IMR-90 (cell line): ENCODE results near the gene ASXL1. TPM values are rescaled to one million over a fixed set of nuclear protein-coding genes. Genes with fewer than 3 reads are reported as not detected.

ENCODE experiments used
- ATAC-seq: fragments of 200-7000 bp; cut with Tn5 transposase; 2 replicates; pipeline ENCODE4 v1.9.1; 2020; ENCODE audit warnings: low read depth, mild to moderate bottlenecking, moderate library complexity
- BruUV-seq: library from RNA; stranded (reverse); fragments of 400-500 nt; replicated peaks from 2 replicates; lab custom pipeline; 2021; lab: Mats Ljungman, UMichigan
- CTCF ChIA-PET: fragments of 300-600 bp; formaldehyde crosslinking; extraction: SDS; loops from one replicate; lab custom pipeline; 2021; ENCODE audit warnings: antibody characterized with exemption; lab: Yijun Ruan, JAX
- POLR2A ChIA-PET: fragments of 300-600 bp; sonication (Branson Sonifier 250); formaldehyde crosslinking; loops from one replicate; lab custom pipeline; 2022; ENCODE audit warnings: antibody characterized with exemption; ENCODE audit not compliant: unreplicated experiment; lab: Charles Lee
- DNase-seq: peaks from one replicate; pipeline ENCODE4 v3.0.0; 2013
- H2AFZ ChIP-seq: replicated peaks from 2 replicates; pipeline ENCODE3; 2013; ENCODE audit warnings: low read length, mild to moderate bottlenecking; ENCODE audit not compliant: poor library complexity
- H2AK5ac ChIP-seq: 2 replicates; pipeline ENCODE4 v1.6.1; 2013; ENCODE audit warnings: low read depth, low read length, inconsistent platforms
- H2AK9ac ChIP-seq: replicated peaks from 2 replicates; pipeline ENCODE3; 2013; ENCODE audit warnings: mild to moderate bottlenecking, low read depth, low read length, moderate library complexity; ENCODE audit not compliant: poor library complexity
- H2BK120ac ChIP-seq: 2 replicates; pipeline ENCODE4 v1.6.1; 2013; ENCODE audit warnings: low read depth, low read length, inconsistent platforms
- H2BK15ac ChIP-seq: 3 replicates; pipeline ENCODE4 v1.6.1; 2013; ENCODE audit warnings: low read depth, low read length, inconsistent platforms
- H2BK20ac ChIP-seq: 2 replicates; pipeline ENCODE4 v1.6.1; 2013; ENCODE audit warnings: low read depth, mild to moderate bottlenecking, inconsistent platforms, low read length, moderate library complexity
- H2BK5ac ChIP-seq: 2 replicates; pipeline ENCODE4 v1.6.1; 2013; ENCODE audit warnings: mild to moderate bottlenecking, low read depth, low read length, inconsistent platforms; ENCODE audit not compliant: poor library complexity, severe bottlenecking
- H3K14ac ChIP-seq: replicated peaks from 2 replicates; pipeline ENCODE4 v1.6.1; 2013; ENCODE audit warnings: low read depth, low read length, inconsistent platforms
- H3K18ac ChIP-seq: 2 replicates; pipeline ENCODE4 v1.6.1; 2013; ENCODE audit warnings: low read depth, low read length, control low read depth
- H3K23ac ChIP-seq: 2 replicates; pipeline ENCODE4 v1.6.1; 2013; ENCODE audit warnings: low read depth, low read length, inconsistent platforms
- H3K27ac ChIP-seq: 2 replicates; pipeline ENCODE4 v1.5.1; 2013; ENCODE audit warnings: mild to moderate bottlenecking, control low read depth, low read length; ENCODE audit not compliant: insufficient read depth
- H3K27me3 ChIP-seq: 2 replicates; pipeline ENCODE4 v1.6.1; 2013; ENCODE audit warnings: low read length; ENCODE audit not compliant: control insufficient read depth, insufficient read depth
- H3K36me3 ChIP-seq: 2 replicates; pipeline ENCODE4 v1.6.1; 2013; ENCODE audit warnings: low read length, mixed read lengths; ENCODE audit not compliant: control insufficient read depth, insufficient read depth
- H3K4ac ChIP-seq: 2 replicates; pipeline ENCODE4 v1.6.1; 2013; ENCODE audit warnings: low read depth, low read length, inconsistent platforms
- H3K4me1 ChIP-seq: 2 replicates; pipeline ENCODE4 v1.6.1; 2013; ENCODE audit warnings: low read length, mixed read lengths; ENCODE audit not compliant: control insufficient read depth, insufficient read depth
- H3K4me2 ChIP-seq: 2 replicates; pipeline ENCODE4 v1.6.1; 2013; ENCODE audit warnings: low read depth, mild to moderate bottlenecking, control low read depth, low read length, moderate library complexity
- H3K4me3 ChIP-seq: 2 replicates; pipeline ENCODE4 v1.5.1; 2013; ENCODE audit warnings: low read depth, mild to moderate bottlenecking, control low read depth, low read length, moderate library complexity; ENCODE audit not compliant: insufficient read depth
- H3K56ac ChIP-seq: 2 replicates; pipeline ENCODE4 v1.6.1; 2013; ENCODE audit warnings: low read length, inconsistent platforms; ENCODE audit not compliant: insufficient read depth; ENCODE audit errors: extremely low read depth
- H3K79me1 ChIP-seq, 2 experiments: 2 replicates each; pipeline ENCODE4 v1.6.1; 2013; ENCODE audit warnings: low read length in 2 of 2, inconsistent platforms in 1 of 2, low read depth in 1 of 2
- H3K9ac ChIP-seq: 2 replicates; pipeline ENCODE4 v1.6.1; 2013; ENCODE audit warnings: low read depth, low read length, control low read depth
- H3K9me1 ChIP-seq: 2 replicates; pipeline ENCODE4 v1.6.1; 2013; ENCODE audit warnings: low read length, inconsistent platforms; ENCODE audit not compliant: insufficient read depth
- H3K9me3 ChIP-seq: 2 replicates; pipeline ENCODE4 v1.6.1; 2013; ENCODE audit warnings: low read length; ENCODE audit not compliant: control insufficient read depth, insufficient read depth
- H4K20me1 ChIP-seq: 2 replicates; pipeline ENCODE4 v1.6.1; 2013; ENCODE audit warnings: low read length, inconsistent platforms; ENCODE audit not compliant: insufficient read depth
- H4K5ac ChIP-seq: 2 replicates; pipeline ENCODE4 v1.6.1; 2013; ENCODE audit warnings: mild to moderate bottlenecking, low read depth, low read length, control low read depth
- H4K8ac ChIP-seq, 2 experiments: 2 replicates each; pipeline ENCODE4 v1.6.1; 2013; ENCODE audit warnings: low read depth in 2 of 2, low read length in 2 of 2, control low read depth in 1 of 2, inconsistent platforms in 1 of 2
- H4K91ac ChIP-seq: 2 replicates; pipeline ENCODE4 v1.6.1; 2013; ENCODE audit warnings: low read depth, low read length, inconsistent platforms; ENCODE audit not compliant: insufficient read depth
- MAFK ChIP-seq: IDR thresholded peaks from 2 replicates; pipeline ENCODE4 v1.6.1; 2012; ENCODE audit warnings: low read depth, low read length, improper control_type of control experiment
- MAZ ChIP-seq: IDR thresholded peaks from 2 replicates; pipeline ENCODE4 v1.6.1; 2012; ENCODE audit warnings: low read depth, mild to moderate bottlenecking, low read length, improper control_type of control experiment, moderate library complexity, borderline replicate concordance
- RCOR1 ChIP-seq: IDR thresholded peaks from 2 replicates; pipeline ENCODE4 v1.6.1; 2012; ENCODE audit warnings: mild to moderate bottlenecking, low read length, improper control_type of control experiment; ENCODE audit not compliant: insufficient replicate concordance
- RFX5 ChIP-seq: IDR thresholded peaks from 2 replicates; pipeline ENCODE4 v1.8.0; 2012; ENCODE audit warnings: low read depth, mild to moderate bottlenecking, low read length, moderate library complexity
- SMC3 ChIP-seq: fragments of 150-350 bp; IDR thresholded peaks from 2 replicates; pipeline ENCODE4 v1.6.1; 2016; ENCODE audit warnings: low read depth, mild to moderate bottlenecking, antibody characterized with exemption, low read length, moderate library complexity
- USF2 ChIP-seq: fragments of 150-350 bp; IDR thresholded peaks from 2 replicates; pipeline ENCODE4 v1.6.1; 2017; ENCODE audit warnings: mild to moderate bottlenecking, antibody characterized with exemption, low read length, low read depth
- WGBS, 2 experiments: methylation state at CpG; one replicate each; pipeline versions ENCODE4 v1.1.5 to v1.1.7; 2013; ENCODE audit warnings: missing lambda C conversion rate in 2 of 2; ENCODE audit not compliant: insufficient read length in 1 of 2; ENCODE audit errors: extremely low coverage in 2 of 2; 5-methylcytosine and 5-hydroxymethylcytosine counted together
- dilution Hi-C: fragments of 300-500 bp; cut with HindIII; formaldehyde crosslinking; loops from one replicate; pipeline ENCODE4 v1.14.3; 2018; ENCODE audit warnings: low sequenced_read_pairs; ENCODE audit not compliant: unreplicated experiment
- in situ Hi-C: fragments of 300-500 bp; cut with MboI; formaldehyde crosslinking; loops from 3 replicates; pipeline ENCODE4 v1.14.3; 2019; ENCODE audit warnings: low sequenced_read_pairs, inconsistent platforms, mixed read lengths
- intact Hi-C: fragments of 100-400 bp; cut with micrococcal nuclease; formaldehyde crosslinking; loops from 2 replicates; pipeline ENCODE4 v1.10.0; 2022
- polyA plus RNA-seq, 3 experiments: library from polyadenylated mRNA; depleted of rRNA; stranded (reverse); fragments of >200 nt; gene quantifications; 2 replicates each; pipeline ENCODE4 v1.2.3, GENCODE V29; 2012; ENCODE audit warnings: low replicate concordance in 1 of 3
- total RNA-seq: library from RNA; depleted of rRNA; stranded (reverse); fragments of >200 nt; gene quantifications from 2 replicates; pipeline ENCODE4 v1.2.3, GENCODE V29; 2012

The ASXL1 gene
- total and polyA plus RNA-seq, 2 of the 4 experiments (the other 2 are of a cell fraction) = 29.9 to 37.1 TPM

- Histone ChIP-seq H3K79me1 (peaks cover 51 to 78% of the 10 kb centered on the region in 2 experiments), H2BK15ac (no peak overlapping the region), H3K18ac (no peak overlapping the region), H2AFZ (no peak overlapping the region), H2BK20ac (no peak overlapping the region), H3K9me3 (no peaks in the 10 kb centered on the region), H3K4me1 (no peaks in the 10 kb centered on the region), H4K91ac (no peak overlapping the region), H3K9me1 (peaks cover 12% of the 10 kb centered on the region), H4K5ac (no peak overlapping the region), H4K20me1 (peaks cover 39% of the 10 kb centered on the region; the same call in 1 of the 2 replicates), H3K4ac (no peak overlapping the region), H2BK5ac (no peak overlapping the region), H3K4me3 (no peak overlapping the region), H2AK9ac (no peak overlapping the region), H3K9ac (no peak overlapping the region), H3K36me3 (peaks cover 13% of the 10 kb centered on the region), H2AK5ac (no peak overlapping the region), H3K23ac (no peak overlapping the region), H2BK120ac (no peak overlapping the region), H3K27me3 (no peaks in the 10 kb centered on the region), H3K4me2 (no peak overlapping the region), H3K27ac (no peak overlapping the region), H3K14ac (no peak overlapping the region), H4K8ac (no peak overlapping the region), H3K56ac (no peak overlapping the region)
- dilution Hi-C loops = no loop called here
- no CpG with 5 or more reads among the region's 2 CpGs for WGBS, 2 experiments
- intact Hi-C loops = no loop called here
- DNase-seq (no peak), ATAC-seq (no peak)
- TF ChIP-seq SMC3 (no peak), MAZ (no peak), MAFK (no peak), RFX5 (no peak), RCOR1 (no peak), USF2 (no peak)
- ChIA-PET CTCF (interaction anchor here (0.6 kb wide), 1 partner anchor 9 kb away, joined by 3 read pairs; no protein-coding TSS in a partner anchor), POLR2A (interaction anchor here (0.7 kb wide), 1 partner anchor 151 kb away, joined by 16 read pairs; no protein-coding TSS in a partner anchor)
- no TSS peak for BruUV-seq
- in situ Hi-C loops = no loop called here
These were observed 45.9 kb downstream of the ASXL1 start for GRCh38 chr20:32404017-32404416.
